ENCODE measurements around the gene CYTH1. TPM values are rescaled to one million over a fixed set of nuclear protein-coding genes. Genes with fewer than 3 reads are reported as not detected.

The CYTH1 gene
- total and polyA plus RNA-seq, 8 donors = 18.3 to 34.4 (median 23.5) TPM

GRCh38 chr17:78724544-78724943 is 57.5 kb downstream of the CYTH1 start:
- DNase-seq = no peak
- Histone ChIP-seq H3K9me3 (no peaks in the 10 kb centered on the region), H3K27ac (no peak overlapping the region), H3K4me3 (no peak overlapping the region), H3K27me3 (no peaks in the 10 kb centered on the region), H3K4me1 (peaks cover 0 to 15% (median 5%) of the 10 kb centered on the region in 3 donors), H3K36me3 (no peaks in the 10 kb centered on the region)
- intact Hi-C loops (cut with DNase I) = no loop called here
- no peak for FAIRE-seq
- TF ChIP-seq CTCF (IDR thresholded peaks at IDR 0.05) = no peak
- 21 to 25% methylated on average over 5 of the region's 5 CpGs for WGBS, 2 donors
- ATAC-seq = peak; percentile 32 to 72 (median 66)

GRCh38 chr17:78723957-78724356 is 58.1 kb downstream of the CYTH1 start:
- DNase-seq = no peak
- Histone ChIP-seq H3K27ac (no peak overlapping the region), H3K27me3 (no peaks in the 10 kb centered on the region), H3K4me1 (peaks cover 0 to 15% (median 5%) of the 10 kb centered on the region in 3 donors), H3K36me3 (no peaks in the 10 kb centered on the region), H3K9me3 (no peaks in the 10 kb centered on the region), H3K4me3 (no peak overlapping the region)
- intact Hi-C loops (cut with DNase I) = no loop called here
- 81 to 84% methylated on average over 8 of the region's 8 CpGs for WGBS, 2 donors
- TF ChIP-seq CTCF (IDR thresholded peaks at IDR 0.05) = no peak
- FAIRE-seq = no peak
- no peak for ATAC-seq

- Histone ChIP-seq H3K4me1 (peaks cover 4 to 17% (median 9%) of the 10 kb centered on the region in 3 donors), H3K27ac (no peak overlapping the region), H3K9me3 (no peaks in the 10 kb centered on the region), H3K27me3 (no peaks in the 10 kb centered on the region), H3K36me3 (no peaks in the 10 kb centered on the region), H3K4me3 (no peak overlapping the region)
- 67 to 68% methylated on average over 23 to 25 of the region's 25 CpGs for WGBS, 2 donors
- peak in 3 of 4 donors; percentile 29 to 54 (median 50) for ATAC-seq
- no peak for DNase-seq
- intact Hi-C loops (cut with DNase I) = no loop called here
- FAIRE-seq = no peak
- no peak for TF ChIP-seq CTCF (IDR thresholded peaks at IDR 0.05)
Observed at GRCh38 chr17:78723001-78723796, 58.9 kb downstream of the CYTH1 start.

GRCh38 chr17:78722246-78722761 is 59.8 kb downstream of the CYTH1 start:
- DNase-seq (no peak), FAIRE-seq (no peak), ATAC-seq (peak in 1 of 4 donors; percentile 4)
- Histone ChIP-seq H3K27ac (no peak overlapping the region), H3K4me1 (peaks cover 5 to 23% (median 9%) of the 10 kb centered on the region in 3 donors), H3K9me3 (no peaks in the 10 kb centered on the region), H3K27me3 (no peaks in the 10 kb centered on the region), H3K4me3 (no peak overlapping the region), H3K36me3 (no peaks in the 10 kb centered on the region)
- TF ChIP-seq CTCF (IDR thresholded peaks at IDR 0.05) = no peak
- WGBS, 2 donors = 63 to 72% methylated on average over 7 of the region's 7 CpGs
- intact Hi-C loops (cut with DNase I) = no loop called here

All from pancreas (tissue), 10 donors.